Keratinocyte (primary cell): ENCODE data around the gene NOSIP. TPM values are rescaled to one million over a fixed set of nuclear protein-coding genes. Genes with fewer than 3 reads are reported as not detected.
A peak's percentile ranks its signal among the peaks of the same experiment; 100 is the strongest.

Experiments used
- DNase-seq: peaks from one replicate; pipeline ENCODE4 v3.0.0-alpha.2; 2011; ENCODE audit warnings: low read depth, missing footprints, low spot score
- FAIRE-seq: peaks from 2 replicates; lab custom pipeline; 2011; peaks lifted over from hg19 to GRCh38; lab: Jason Lieb, UNC
- H2AFZ ChIP-seq: 2 replicates; pipeline ENCODE4 v1.6.0; 2012; ENCODE audit warnings: low read length, control low read depth, inconsistent platforms; ENCODE audit not compliant: control insufficient read depth
- H3K27ac ChIP-seq: 2 replicates; pipeline ENCODE4 v1.5.1; 2011; ENCODE audit warnings: low read length; ENCODE audit not compliant: control insufficient read depth, insufficient read depth
- H3K27me3 ChIP-seq: 3 replicates; pipeline ENCODE4 v1.6.0; 2011; ENCODE audit warnings: low read length; ENCODE audit not compliant: control insufficient read depth, insufficient read depth; ENCODE audit errors: extremely low read depth
- H3K36me3 ChIP-seq, 2 experiments: 2 replicates in 1 of 2; 3 replicates in 1 of 2; pipeline ENCODE4 v1.5.1; 2011; ENCODE audit warnings: low read length in 2 of 2, mild to moderate bottlenecking in 1 of 2; ENCODE audit not compliant: control insufficient read depth in 2 of 2, insufficient read depth in 2 of 2; ENCODE audit errors: extremely low read depth in 1 of 2
- H3K4me1 ChIP-seq: 3 replicates; pipeline ENCODE4 v1.5.1; 2011; ENCODE audit warnings: low read length; ENCODE audit not compliant: control insufficient read depth, insufficient read depth; ENCODE audit errors: extremely low read depth
- H3K4me2 ChIP-seq: 3 replicates; pipeline ENCODE4 v1.6.0; 2011; ENCODE audit warnings: low read depth, low read length; ENCODE audit not compliant: control insufficient read depth, insufficient read depth; ENCODE audit errors: extremely low read depth
- H3K4me3 ChIP-seq, 3 experiments: fragments of 200-600 bp in 1 of 3; sonication (generic) in 1 of 3; 2 replicates in 2 of 3; 3 replicates in 1 of 3; pipeline ENCODE4 v1.5.1; 2011 to 2016; ENCODE audit warnings: low read length in 3 of 3, mild to moderate bottlenecking in 3 of 3, control low read depth in 2 of 3, inconsistent platforms in 1 of 3, low read depth in 1 of 3, mixed read lengths in 1 of 3, mixed run types in 1 of 3, moderate library complexity in 1 of 3; ENCODE audit not compliant: control insufficient read depth in 2 of 3, insufficient read depth in 2 of 3; ENCODE audit errors: extremely low read depth in 1 of 3
- H3K79me2 ChIP-seq: 2 replicates; pipeline ENCODE4 v1.6.0; 2012; ENCODE audit warnings: low read length; ENCODE audit not compliant: control insufficient read depth, insufficient read depth
- H3K9ac ChIP-seq: 3 replicates; pipeline ENCODE4 v1.6.0; 2011; ENCODE audit warnings: low read length; ENCODE audit not compliant: control insufficient read depth, insufficient read depth; ENCODE audit errors: extremely low read depth
- H3K9me1 ChIP-seq: 3 replicates; pipeline ENCODE4 v1.6.0; 2011; ENCODE audit warnings: low read length; ENCODE audit not compliant: control insufficient read depth, insufficient read depth; ENCODE audit errors: extremely low read depth
- H3K9me3 ChIP-seq: 2 replicates; pipeline ENCODE4 v1.5.1; 2012; ENCODE audit warnings: low read depth, low read length; ENCODE audit not compliant: control insufficient read depth
- H4K20me1 ChIP-seq: 3 replicates; pipeline ENCODE4 v1.6.0; 2011; ENCODE audit warnings: low read length; ENCODE audit not compliant: control insufficient read depth, insufficient read depth; ENCODE audit errors: extremely low read depth
- CTCF ChIP-seq, 3 experiments: IDR thresholded peaks in 1 of 3; conservative IDR thresholded peaks in 1 of 3; optimal IDR thresholded peaks in 1 of 3; 2 replicates in 2 of 3; 3 replicates in 1 of 3; pipeline versions ENCODE3 to v1.5.1; 2011; ENCODE audit warnings: low read length in 3 of 3, mild to moderate bottlenecking in 3 of 3, moderate library complexity in 2 of 3, control low read depth in 1 of 3, inconsistent platforms in 1 of 3; ENCODE audit not compliant: insufficient read depth in 2 of 3; ENCODE audit errors: extremely low read depth in 1 of 3
- EZH2 ChIP-seq: IDR thresholded peaks from one replicate; pipeline ENCODE4 v1.6.1; 2012; ENCODE audit warnings: inconsistent platforms, mild to moderate bottlenecking, low read length, moderate library complexity
- dilution Hi-C: fragments of 300-500 bp; cut with MboI; formaldehyde crosslinking; loops from one replicate; pipeline ENCODE4 v1.7.0; 2020; ENCODE audit warnings: low sequenced_read_pairs; ENCODE audit not compliant: extremely low pct_ligation_motif_present
- polyA plus RNA-seq, 5 experiments: library from polyadenylated mRNA; depleted of rRNA in 3 of 5; stranded (reverse) in 3 of 5; stranded (forward) in 1 of 5; unstranded in 1 of 5; fragments of >200 nt; gene quantifications; 1 replicate in 1 of 5; 2 replicates in 3 of 5; 3 replicates in 1 of 5; pipeline versions ENCODE4 v1.2.1 to v1.2.3, GENCODE V29; 2011 to 2012; ENCODE audit warnings: missing spikeins in 2 of 5, low read depth in 1 of 5, low replicate concordance in 1 of 5

NOSIP gene
- polyA plus RNA-seq, 1 donor (not counting 4 experiments of a cell fraction or from before 2014, with no cell fraction given), result 36.6 TPM

- Histone ChIP-seq H3K9ac (no peak overlapping the region), H3K9me3 (no peaks in the 10 kb centered on the region), H2AFZ (no peak overlapping the region), H3K4me3 (no peak overlapping the region), H3K27ac (no peak overlapping the region), H3K4me1 (peaks cover 8% of the 10 kb centered on the region), H4K20me1 (peaks cover 3% of the 10 kb centered on the region), H3K27me3 (no peaks in the 10 kb centered on the region), H3K36me3 (peaks cover 17 to 26% of the 10 kb centered on the region in 2 experiments), H3K4me2 (no peak overlapping the region), H3K9me1 (peaks cover 2% of the 10 kb centered on the region), H3K79me2 (peaks cover 24% of the 10 kb centered on the region)
- TF ChIP-seq CTCF (optimal IDR thresholded peaks at IDR 0.05 in 1 of 3, IDR thresholded peaks at IDR 0.05 in 1 of 3, conservative IDR thresholded peaks at IDR 0.05 in 1 of 3; ENCODE audit: extremely low read depth in 1 of 3, insufficient read depth in 2 of 3, low read length in 3 of 3) (no peak), EZH2 (no peak)
- dilution Hi-C loops, result no loop called here
- FAIRE-seq (no peak), DNase-seq (no peak)
These were observed 35.5 kb upstream of the NOSIP start for GRCh38 chr19:49615861-49616260.

GRCh38 chr19:49614096-49614833 lies 33.9 kb upstream of the NOSIP start:
- Histone ChIP-seq H3K36me3 (peaks cover 13 to 21% of the 10 kb centered on the region in 2 experiments), H3K4me2 (no peak overlapping the region), H3K4me1 (peaks cover 8% of the 10 kb centered on the region), H3K79me2 (peaks cover 33% of the 10 kb centered on the region), H3K9me1 (peaks cover 2% of the 10 kb centered on the region), H3K9me3 (no peaks in the 10 kb centered on the region), H4K20me1 (peaks cover 3% of the 10 kb centered on the region), H3K27me3 (no peaks in the 10 kb centered on the region), H2AFZ (no peak overlapping the region), H3K9ac (peak overlapping the region; percentile 22), H3K4me3 (no peak overlapping the region), H3K27ac (peak overlapping the region; percentile 20)
- FAIRE-seq (no peak), DNase-seq (no peak)
- TF ChIP-seq EZH2 (no peak), CTCF (optimal IDR thresholded peaks at IDR 0.05 in 1 of 3, IDR thresholded peaks at IDR 0.05 in 1 of 3, conservative IDR thresholded peaks at IDR 0.05 in 1 of 3; ENCODE audit: extremely low read depth in 1 of 3, insufficient read depth in 2 of 3, low read length in 3 of 3) (no peak)
- dilution Hi-C loops, result no loop called here
